Fibroblast of pulmonary artery (primary cell): ENCODE results near the gene KIAA1755.

Experiments
- DNase-seq: peaks from one replicate; pipeline ENCODE4 v3.0.0-alpha.2; 2010; ENCODE audit warnings: low read depth
- H3K4me3 ChIP-seq: replicated peaks from 2 replicates; pipeline ENCODE4 v1.5.1; 2011; ENCODE audit warnings: low read depth, mild to moderate bottlenecking, control low read depth, low read length, moderate library complexity
- CTCF ChIP-seq: IDR thresholded peaks from 2 replicates; pipeline ENCODE4 v1.5.1; 2011; ENCODE audit warnings: mild to moderate bottlenecking, control low read depth, low read length, inconsistent platforms; ENCODE audit errors: missing control alignments

Gene KIAA1755

GRCh38 chr20:38214256-38215193 is 46.0 kb downstream of the KIAA1755 start:
- no peak overlapping the region for H3K4me3 ChIP-seq
- DNase-seq: no peak
- peak; percentile 14 for TF ChIP-seq CTCF

- no peak for DNase-seq
- no peak overlapping the region for H3K4me3 ChIP-seq
- TF ChIP-seq CTCF: no peak
Observed at GRCh38 chr20:38213607-38213940, 47.0 kb downstream of the KIAA1755 start.

- no peak for TF ChIP-seq CTCF
- H3K4me3 ChIP-seq: no peak overlapping the region
Observed at GRCh38 chr20:38212806-38213606, 47.5 kb downstream of the KIAA1755 start.

GRCh38 chr20:38211200-38212097 is 49.1 kb downstream of the KIAA1755 start:
- DNase-seq: no peak
- TF ChIP-seq CTCF: no peak
- no peak overlapping the region for H3K4me3 ChIP-seq

More at GRCh38 chr20:38212806-38213606, 47.5 kb downstream of the KIAA1755 start:
- no peak for DNase-seq

- DNase-seq: peak; percentile 23
- no peak for TF ChIP-seq CTCF
- no peak overlapping the region for H3K4me3 ChIP-seq
Observed at GRCh38 chr20:38210741-38211140, 49.8 kb downstream of the KIAA1755 start.

- DNase-seq: no peak
- no peak for TF ChIP-seq CTCF
- H3K4me3 ChIP-seq: no peak overlapping the region
Observed at GRCh38 chr20:38209736-38210405, 50.7 kb downstream of the KIAA1755 start.
